M059J (cell line): Measurements from ENCODE around the gene ZFYVE9. TPM values are rescaled to one million over a fixed set of nuclear protein-coding genes. Genes with fewer than 3 reads are reported as not detected.

Experiments used
- DNase-seq: peaks from one replicate; pipeline ENCODE4 v3.0.0-alpha.2; 2012; ENCODE audit warnings: low read depth
- total RNA-seq: library from RNA; depleted of rRNA; stranded (reverse); fragments of >200 nt; shearing (Covaris generic); gene quantifications from 2 replicates; pipeline ENCODE4 v1.2.3, GENCODE V29; 2014

The ZFYVE9 gene
- total RNA-seq, 1 experiment from 2014 or later = 13.5 TPM

DNA sequence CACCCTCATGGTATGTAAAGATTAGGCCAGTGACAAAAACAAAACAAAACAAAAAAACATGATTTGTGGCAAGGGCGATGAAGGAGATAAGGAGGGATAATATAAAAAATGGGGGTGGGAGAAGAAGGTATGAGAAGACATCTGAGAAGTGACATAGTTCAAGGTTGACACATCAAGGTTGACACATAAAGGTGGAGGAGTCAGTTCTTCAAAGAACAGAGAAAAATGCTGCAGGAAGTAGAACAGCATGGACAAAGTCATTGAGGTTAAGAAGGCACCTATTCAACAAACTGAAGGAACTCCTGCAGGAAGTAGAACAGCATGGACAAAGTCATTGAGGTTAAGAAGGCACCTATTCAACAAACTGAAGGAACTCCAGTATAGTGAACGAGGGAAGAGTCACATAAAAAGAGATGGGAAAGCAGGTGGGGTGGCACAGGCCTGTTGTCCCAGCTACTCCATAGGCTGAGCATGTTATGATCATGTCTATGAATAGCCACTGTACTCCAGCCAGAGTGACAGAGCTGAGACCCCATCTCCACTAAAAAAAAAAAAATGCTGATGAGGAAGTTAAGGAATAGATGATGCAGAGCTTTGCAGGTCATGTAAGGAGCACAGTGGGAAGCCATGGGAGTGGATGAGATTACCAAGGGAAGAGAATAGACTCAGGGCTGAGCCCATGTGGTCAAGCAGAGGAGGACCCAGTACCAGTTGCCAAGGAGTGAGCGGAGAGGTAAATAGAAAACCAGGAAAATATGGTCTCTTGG lies 101.5 kb downstream of the ZFYVE9 start:
- no peak for DNase-seq

DNA sequence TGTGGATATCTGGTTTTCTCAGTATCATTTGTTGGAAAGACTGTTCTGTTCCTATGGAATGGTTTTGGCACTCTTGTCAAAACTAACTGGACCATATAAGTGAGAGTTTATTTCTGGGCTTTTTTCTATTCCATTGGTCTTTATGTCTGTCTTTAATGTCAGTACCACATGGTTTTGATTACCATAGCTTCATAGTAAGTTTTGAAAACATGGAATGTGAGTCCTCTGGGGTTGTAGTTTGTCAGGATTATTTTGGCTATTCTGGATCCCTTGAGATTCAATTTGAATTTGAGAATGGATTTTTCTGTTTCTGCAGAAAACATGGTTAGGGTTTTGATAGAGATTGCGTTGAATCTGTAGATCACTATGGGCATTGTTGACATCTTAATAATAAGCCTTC lies 107.9 kb downstream of the ZFYVE9 start:
- DNase-seq = no peak

DNA sequence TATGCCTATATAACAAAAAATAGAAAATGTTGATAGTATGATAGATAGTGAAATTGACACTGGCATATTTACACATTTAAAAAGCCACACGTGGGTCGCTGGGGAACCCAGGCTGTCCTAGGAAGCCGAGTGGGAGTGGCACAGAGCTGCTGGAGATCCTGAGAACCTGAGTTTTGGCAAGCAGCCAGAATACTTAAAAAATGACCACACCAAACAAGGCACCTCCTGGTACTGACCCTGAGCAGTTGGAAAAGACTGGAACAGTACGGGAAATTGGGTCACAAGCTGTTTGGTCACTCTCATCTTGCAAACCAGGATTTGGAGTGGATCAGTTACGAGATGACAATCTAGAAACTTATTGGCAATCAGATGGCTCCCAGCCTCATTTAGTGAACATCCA lies 111.5 kb downstream of the ZFYVE9 start:
- DNase-seq = no peak

DNA sequence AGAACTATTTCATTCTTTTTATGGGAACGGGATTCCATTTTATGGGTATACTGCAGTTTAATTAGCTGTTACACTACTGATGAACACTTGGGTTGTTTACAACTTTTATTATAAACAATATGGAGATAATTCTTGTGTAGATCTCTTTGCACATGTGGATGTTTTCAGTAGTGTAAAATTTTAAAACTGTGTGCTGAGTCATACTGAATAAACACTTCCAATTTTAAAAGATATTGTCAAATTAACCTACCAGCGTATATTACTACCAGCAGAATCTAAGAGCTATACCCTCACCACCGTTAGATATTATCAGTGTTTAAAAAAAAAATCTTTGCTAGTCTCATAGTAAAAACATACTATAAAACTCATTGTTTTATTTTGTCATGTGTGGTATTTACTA lies 118.0 kb downstream of the ZFYVE9 start:
- DNase-seq = no peak

DNA sequence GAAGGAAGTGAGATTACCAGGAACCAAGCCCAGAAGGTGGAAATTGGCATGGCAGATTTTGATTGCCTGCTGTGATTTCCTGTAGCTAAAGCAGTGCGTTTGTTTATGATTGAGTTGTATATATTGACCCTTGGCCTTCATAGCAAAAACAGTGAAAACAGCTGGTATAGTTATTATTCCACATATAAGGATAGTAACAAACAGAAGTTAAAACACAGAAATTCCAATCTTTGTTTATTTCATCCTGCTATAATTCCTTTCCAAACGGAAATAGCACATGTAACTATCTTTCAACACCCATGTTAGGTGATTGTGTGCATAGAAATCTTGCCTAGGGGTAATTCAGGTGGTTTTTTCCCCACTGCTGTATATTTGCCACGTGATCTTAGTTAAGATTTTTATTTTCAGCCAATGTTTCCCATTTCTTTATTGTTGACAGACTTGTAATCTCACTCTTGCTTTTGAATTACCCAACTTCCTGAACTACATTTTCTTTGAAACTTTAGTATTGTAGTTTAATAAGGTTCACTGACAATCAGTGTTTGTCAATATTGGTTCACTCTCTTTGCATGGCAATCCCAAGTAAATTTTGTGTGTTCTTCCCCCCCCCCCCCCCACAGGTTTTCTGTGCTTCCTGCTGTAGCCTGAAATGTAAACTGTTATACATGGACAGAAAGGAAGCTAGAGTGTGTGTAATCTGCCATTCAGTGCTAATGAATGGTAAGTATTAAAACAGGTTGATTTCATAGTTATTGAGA lies 121.4 kb downstream of the ZFYVE9 start:
- no peak for DNase-seq

DNA sequence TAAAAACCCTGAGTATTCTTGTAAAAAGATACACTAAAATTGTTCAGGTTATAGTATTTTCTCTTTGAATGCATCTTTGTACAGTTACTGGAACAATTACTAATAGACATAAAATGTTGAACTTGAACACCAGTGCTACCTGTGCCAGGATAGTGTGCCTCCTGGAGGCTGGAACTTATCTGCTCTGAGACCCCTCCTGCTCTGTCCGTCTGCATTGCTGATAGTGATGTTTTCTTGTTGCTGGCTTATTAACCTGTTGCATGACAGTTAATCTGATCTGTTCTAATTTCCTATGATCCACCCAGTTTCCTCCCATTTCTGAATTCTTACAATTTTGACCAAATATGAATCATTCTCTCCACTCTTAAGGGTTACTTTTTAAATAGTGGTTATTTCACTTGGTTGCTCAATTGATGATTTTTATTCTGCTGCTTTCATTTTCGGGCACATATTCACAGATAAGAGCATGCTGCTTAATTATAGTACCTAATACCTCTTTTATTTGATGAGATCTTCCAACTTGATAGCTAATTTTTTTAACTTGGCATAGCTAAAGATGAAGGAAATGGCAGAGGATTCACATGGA lies 122.7 kb downstream of the ZFYVE9 start:
- DNase-seq = no peak

DNA sequence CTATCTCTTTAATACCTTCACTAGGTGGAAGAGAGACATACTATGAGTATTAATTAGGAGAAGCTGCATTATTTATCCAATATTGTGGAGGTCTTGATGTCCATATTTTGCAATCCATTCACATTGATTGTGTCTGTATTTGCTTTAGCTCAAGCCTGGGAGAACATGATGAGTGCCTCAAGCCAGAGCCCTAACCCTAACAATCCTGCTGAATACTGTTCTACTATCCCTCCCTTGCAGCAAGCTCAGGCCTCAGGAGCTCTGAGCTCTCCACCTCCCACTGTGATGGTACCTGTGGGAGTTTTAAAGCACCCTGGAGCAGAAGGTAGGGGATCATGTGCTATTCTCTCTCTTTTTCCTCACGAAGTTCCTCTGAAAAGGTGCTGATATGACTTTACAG lies 124.6 kb downstream of the ZFYVE9 start:
- no peak for DNase-seq

DNA sequence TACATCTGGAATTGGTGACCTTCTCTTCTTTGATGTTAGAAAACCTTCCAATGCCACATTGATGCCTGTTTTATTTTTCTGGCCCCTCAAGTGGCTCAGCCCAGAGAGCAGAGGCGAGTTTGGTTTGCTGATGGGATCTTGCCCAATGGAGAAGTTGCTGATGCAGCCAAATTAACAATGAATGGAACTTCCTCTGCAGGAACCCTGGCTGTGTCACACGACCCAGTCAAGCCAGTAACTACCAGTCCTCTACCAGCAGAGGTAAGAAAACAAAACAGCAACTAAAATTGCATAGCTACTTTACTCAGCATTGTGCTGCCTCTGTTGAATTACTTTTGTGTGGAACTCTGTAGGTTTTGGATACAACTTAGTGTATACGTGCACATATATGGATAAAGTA lies 126.5 kb downstream of the ZFYVE9 start:
- no peak for DNase-seq

DNA sequence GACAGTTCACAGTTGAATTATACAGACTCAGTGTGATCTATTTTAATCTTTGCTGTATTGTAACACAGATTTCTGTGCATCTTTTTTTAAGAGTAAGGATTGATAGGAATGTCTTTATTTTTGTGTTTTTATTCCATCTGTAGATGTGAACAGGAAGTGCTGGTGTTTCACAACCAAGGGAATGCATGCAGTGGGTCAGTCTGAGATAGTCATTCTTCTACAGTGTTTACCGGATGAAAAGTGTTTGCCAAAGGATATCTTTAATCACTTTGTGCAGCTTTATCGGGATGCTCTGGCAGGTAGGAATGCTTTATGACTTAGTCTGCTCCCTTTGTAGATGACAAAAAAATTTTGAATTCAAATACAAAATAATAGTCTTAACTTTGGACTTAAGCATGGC lies 139.6 kb downstream of the ZFYVE9 start:
- DNase-seq = no peak

DNA sequence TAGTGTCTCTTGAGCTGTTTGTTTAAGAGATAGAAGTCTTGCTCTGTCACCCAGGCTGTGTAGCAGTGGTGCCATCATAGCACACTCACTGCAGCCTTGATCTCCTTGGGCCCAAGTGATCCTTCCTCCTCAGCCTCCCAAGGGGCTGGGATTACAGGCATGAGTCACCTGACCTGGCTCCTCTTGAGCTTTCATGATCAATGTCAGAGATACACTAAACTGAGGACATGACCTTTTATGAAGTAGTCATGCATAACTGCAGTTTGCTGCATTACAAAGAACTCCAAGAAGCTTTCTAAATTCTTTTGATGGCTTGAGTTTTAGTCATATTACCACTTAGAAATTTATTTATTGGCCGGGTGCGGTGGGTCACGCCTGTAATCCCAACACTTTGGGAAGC lies 146.4 kb downstream of the ZFYVE9 start:
- peak; percentile 69 for DNase-seq

DNA sequence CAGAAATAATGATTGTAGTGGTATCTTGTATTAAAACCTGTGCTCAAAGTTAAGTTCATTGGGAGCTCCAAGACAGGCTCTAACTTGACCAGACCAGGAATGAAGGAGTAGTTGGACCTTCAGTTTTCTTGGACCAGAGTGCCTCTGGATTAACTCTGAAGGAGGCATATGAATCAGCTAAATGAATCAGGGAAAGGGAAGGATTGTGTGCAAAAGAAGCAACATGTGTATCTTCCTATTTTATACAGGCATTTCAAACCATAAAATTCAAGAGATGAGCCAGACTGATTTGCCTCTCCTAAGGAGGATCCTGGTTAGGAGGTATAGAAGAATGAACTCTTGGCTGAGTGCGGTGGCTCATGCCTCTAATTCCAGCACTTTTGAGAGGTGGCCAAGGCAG lies 152.7 kb downstream of the ZFYVE9 start:
- DNase-seq = no peak

DNA sequence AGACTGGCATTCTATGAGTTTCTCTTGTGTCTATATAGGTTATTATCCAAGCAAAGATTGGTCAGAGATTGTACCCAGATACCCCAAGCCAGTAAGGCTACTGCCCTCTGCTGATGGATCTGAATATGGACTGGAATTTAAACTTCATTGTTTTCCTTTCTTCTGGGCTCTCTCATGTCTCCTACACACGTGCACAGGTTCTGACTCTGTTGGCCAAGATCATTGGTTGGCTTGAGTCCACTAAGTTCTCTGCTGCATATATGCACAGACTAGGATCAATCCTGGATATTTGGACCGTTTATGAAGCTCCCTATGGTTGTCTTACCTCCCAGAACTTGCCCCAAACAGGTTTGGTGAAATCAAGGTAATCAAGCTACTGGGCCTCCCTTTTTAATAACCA lies 154.5 kb downstream of the ZFYVE9 start:
- peak; percentile 62 for DNase-seq

DNA sequence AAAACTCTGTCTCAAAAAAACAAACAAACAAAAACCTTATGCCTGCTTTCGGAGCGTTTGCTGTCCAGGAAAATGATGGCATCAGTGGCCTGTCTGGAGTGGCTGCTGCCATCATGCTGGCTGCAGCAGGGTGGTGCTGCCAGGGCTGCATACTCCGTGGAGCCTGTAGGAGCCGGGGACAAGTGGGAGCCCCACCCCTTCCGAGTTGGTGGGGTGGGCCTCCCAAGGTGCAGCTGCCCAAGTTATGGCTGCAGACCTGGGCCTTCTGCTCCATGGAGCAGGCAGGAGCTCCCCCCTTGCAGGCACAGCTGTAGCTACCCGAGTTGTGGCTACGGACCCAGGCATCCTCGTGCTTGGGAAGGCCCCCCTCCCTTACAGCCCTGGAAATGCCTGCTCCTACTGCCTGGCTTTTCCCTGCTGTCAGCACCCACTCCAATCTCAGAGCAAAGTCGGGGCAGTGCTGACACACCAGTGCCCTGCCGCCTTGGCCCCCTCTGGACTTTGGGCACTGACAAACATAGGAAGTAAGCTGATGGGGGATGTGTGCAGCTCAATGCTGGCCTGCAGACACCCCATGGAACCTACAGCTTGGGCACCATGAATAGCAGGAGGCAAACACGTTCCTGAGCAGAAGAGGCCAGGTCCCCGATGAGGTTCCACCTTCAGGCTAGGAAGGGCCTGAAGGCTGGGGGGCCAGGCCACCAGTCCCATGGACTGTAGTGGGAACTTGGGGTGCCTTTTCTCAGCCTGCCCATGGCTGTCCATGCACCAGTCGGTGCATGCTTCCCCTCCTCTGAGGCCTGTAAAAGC lies 163.7 kb downstream of the ZFYVE9 start:
- DNase-seq = no peak

DNA sequence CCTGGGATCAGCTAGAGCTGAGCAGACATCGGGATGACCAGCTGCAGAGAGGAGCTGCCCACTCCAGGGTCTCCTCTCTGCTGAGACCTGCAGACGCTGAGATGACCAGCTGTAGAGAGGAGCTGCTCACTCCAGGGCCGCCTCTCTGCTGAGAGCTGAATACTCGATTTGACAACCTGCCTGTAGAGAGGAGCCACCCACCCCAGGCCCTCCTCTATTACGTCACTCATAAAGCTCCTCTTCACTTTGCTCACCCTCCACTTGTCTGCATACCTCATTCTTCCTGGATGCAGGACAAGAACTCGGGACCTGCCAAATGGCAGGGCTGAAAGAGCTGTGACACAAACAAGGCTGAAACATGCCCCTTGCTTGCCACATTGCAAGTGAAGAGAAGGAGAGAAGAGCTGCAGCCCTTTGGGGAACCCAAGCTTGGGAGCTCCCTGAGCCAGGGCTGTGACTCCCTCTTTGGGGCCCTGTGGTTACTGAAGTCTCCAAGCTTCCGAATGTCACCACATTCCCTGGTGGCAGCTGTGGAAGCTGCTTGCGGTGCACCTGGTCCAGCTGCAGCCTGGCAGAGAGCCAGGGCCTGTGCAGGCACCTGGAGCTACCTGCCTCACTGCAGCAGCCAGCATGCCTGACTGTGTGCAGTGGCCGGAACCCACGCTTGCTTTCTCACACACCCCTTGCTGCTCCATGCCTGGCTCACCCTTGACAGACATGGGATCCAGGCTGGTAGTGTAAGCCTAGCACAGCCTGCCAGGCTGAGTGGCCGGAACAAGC lies 164.5 kb downstream of the ZFYVE9 start:
- no peak for DNase-seq

DNA sequence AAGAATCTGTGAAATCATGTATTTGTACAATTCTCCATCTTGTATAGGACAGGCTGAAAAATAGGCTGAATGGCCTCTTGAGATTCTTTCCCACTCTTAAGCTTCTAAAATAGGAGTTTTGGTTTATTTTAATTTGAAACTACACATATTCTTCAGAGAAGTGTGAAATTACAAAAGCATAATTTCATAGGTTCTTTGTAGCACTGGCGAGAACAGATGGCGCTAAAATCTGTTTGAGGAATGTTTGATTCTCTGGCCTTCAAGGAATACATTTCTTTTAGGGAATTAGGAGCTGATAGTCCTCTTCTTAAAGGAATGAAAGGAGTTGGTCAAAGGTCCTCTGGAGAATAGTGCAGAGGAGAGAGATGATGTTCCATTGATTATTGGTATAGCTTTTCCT lies 179.2 kb downstream of the ZFYVE9 start:
- DNase-seq = no peak

DNA sequence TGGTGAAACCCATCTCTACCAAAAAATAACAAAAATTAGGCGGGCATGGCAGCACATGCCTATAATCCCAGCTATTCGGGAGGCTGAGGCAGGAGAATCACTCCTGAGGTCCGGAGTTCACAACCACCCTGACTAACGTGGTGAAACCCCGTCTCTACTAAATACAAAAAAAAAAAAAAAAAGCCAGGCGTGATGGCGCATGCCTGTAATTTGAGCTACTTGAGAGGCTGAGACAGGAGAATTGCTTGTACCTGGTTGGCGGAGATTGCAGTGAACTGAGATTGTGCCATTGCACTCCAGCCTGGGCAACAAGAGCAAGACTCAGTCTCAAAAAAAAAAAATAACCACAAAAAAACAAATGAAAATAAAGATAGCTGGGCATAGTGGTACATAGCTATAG lies 181.8 kb downstream of the ZFYVE9 start:
- DNase-seq = no peak

DNA sequence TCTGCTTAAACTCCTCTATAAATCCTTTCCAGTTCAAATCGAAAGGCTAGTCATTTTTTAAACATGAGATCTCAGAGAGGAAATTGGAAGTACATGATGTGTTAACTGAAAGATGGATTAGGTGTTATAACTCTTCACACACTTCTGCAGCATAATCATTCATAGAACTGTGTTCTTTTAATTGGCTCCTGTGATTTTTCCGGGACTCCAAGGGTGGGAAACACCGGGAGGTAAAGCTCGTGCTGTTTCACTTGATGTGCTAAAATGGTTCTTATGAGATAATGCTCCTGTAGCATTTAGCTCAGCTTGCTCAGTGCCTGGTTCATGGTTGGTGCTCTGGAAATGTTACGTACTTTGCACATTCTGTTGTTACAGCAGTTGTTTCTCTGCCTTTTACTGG lies 183.9 kb downstream of the ZFYVE9 start:
- DNase-seq = no peak

DNA sequence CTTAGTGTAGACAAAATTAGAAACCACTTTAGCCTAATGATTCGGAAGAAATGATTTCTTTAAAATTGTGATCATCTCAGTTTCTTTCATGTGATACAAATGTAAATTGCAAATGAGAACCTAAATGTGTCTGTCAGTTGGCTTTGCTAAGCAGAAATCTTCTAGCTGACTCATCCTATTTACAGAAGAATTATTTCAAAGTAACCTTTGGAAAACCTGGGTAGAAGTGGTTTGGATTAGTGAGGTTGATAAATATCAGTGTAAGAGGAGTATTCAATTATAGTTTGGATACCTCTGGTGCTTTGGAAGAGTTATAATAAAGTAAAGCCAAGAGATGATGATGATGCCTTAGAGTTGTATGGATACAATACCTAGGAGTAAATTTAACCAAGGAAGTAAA lies 186.7 kb downstream of the ZFYVE9 start:
- no peak for DNase-seq

DNA sequence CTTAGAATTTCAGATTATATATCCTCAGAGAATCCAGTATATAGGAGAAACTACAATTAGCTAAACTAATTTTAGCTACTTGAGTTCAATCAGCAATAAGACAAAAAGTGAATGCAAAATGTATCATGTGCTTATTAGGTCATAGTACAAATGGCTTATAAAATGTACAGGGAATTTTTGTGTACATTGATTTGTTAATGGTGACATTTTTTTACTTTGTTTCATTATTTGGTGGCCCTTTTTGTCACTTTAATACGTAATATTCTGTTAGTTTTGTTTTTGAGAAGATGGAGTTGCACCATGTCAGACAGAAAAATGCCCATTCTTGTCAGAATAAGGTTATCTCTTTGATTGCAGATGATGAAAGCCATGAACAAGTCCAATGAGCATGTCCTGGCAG lies 190.5 kb downstream of the ZFYVE9 start:
- DNase-seq = no peak

DNA sequence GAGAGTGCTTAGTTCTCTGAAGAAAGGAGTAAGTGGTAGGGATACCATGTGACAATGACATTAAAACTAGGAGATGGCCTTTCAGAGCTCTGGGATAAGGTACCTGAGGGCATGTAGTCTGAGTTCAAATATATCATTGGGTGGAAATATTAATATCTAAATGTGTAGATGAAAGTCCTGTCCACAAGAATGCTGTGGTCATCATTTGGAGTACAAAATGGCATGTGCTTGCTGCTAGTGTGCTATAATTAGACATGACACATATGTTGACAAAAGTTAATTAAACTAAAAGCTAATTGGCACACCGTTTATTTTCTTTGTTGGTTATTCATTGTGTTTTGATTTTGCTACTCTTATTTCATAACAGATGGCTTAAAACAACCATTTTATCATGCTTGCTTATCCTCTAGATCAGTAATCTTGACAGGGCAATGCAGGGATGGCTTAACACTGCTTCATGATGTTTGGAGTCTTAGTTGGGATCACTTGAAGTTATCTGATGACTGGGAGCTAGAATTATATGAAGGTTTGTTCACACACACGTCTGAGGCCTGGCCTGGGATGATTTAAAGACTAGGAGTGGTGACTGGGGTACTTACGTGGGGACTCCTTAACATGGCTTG lies 193.1 kb downstream of the ZFYVE9 start:
- DNase-seq = no peak

DNA sequence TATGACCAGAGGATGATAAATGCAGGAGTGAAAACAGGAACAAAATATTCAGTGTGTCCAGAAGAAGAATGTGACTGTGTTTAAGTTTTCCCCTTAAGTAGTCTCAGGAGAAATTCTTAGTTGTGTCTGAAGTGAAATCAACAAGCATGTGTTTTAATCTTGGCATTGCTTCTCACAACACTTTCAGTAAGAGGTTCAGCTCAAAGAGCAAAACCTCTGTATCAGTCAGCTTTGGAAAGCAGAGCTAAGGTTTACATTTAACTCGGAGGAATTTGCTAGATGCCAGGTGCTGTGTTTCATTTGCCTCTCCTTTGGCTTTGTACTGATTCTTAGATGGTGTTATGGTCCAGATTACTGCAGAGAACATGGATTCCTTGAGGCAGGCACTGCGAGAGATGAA lies 195.6 kb downstream of the ZFYVE9 start:
- DNase-seq = no peak
